Keratinocyte (primary cell): ENCODE data around the gene SIGLEC1.

ENCODE experiments used
- EZH2 ChIP-seq: IDR thresholded peaks from one replicate; pipeline ENCODE4 v1.6.1; 2012; ENCODE audit warnings: inconsistent platforms, mild to moderate bottlenecking, low read length, moderate library complexity
- TF ChIP-seq, protein P1 (sequence below), 3 experiments: IDR thresholded peaks in 1 of 3; conservative IDR thresholded peaks in 1 of 3; optimal IDR thresholded peaks in 1 of 3; 2 replicates in 2 of 3; 3 replicates in 1 of 3; pipeline versions ENCODE3 to v1.5.1; 2011; ENCODE audit warnings: low read length in 3 of 3, mild to moderate bottlenecking in 3 of 3, moderate library complexity in 2 of 3, control low read depth in 1 of 3, inconsistent platforms in 1 of 3; ENCODE audit not compliant: insufficient read depth in 2 of 3; ENCODE audit errors: extremely low read depth in 1 of 3

DNA sequence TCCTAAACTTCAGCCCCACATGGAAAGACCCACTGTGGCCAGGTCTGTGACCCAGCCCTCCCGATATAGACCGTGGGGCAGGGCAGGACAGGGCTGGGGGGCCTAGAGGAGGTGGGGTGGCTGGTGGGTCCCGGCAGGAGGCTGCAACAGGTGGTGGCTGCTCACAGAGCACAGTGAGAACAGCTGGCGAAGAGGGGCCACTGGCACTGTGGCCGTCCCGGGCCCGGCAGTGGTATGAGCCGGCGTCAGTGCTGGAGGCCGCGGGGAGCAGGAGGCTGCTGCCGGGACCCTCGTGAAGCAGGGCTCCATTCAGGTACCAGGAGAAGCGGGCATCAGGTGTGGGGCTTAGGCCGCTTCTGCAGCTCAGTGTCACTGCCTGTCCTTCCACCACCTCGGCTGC lies 13.4 kb downstream of the SIGLEC1 start:
- no peak for TF ChIP-seq EZH2
- TF ChIP-seq, protein P1, sequence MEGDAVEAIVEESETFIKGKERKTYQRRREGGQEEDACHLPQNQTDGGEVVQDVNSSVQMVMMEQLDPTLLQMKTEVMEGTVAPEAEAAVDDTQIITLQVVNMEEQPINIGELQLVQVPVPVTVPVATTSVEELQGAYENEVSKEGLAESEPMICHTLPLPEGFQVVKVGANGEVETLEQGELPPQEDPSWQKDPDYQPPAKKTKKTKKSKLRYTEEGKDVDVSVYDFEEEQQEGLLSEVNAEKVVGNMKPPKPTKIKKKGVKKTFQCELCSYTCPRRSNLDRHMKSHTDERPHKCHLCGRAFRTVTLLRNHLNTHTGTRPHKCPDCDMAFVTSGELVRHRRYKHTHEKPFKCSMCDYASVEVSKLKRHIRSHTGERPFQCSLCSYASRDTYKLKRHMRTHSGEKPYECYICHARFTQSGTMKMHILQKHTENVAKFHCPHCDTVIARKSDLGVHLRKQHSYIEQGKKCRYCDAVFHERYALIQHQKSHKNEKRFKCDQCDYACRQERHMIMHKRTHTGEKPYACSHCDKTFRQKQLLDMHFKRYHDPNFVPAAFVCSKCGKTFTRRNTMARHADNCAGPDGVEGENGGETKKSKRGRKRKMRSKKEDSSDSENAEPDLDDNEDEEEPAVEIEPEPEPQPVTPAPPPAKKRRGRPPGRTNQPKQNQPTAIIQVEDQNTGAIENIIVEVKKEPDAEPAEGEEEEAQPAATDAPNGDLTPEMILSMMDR (optimal IDR thresholded peaks at IDR 0.05 in 1 of 3, IDR thresholded peaks at IDR 0.05 in 1 of 3, conservative IDR thresholded peaks at IDR 0.05 in 1 of 3; ENCODE audit: extremely low read depth in 1 of 3, insufficient read depth in 2 of 3, low read length in 3 of 3): no peak
